HEK293T (cell line): ENCODE results near the gene EIF4G3.

Experiments
- BHLHE40 ChIP-seq: fragments of 450-650 bp; IDR thresholded peaks from 2 replicates; pipeline ENCODE4 v1.6.1; 2016; ENCODE audit warnings: mild to moderate bottlenecking, moderate library complexity, borderline replicate concordance
- CTBP1 ChIP-seq: fragments of 450-650 bp; IDR thresholded peaks from 2 replicates; pipeline ENCODE4 v1.6.1; 2016; ENCODE audit warnings: borderline replicate concordance
- ELF4 ChIP-seq: fragments of 450-650 bp; IDR thresholded peaks from 2 replicates; pipeline ENCODE4 v1.6.1; 2017; ENCODE audit warnings: antibody characterized with exemption
- FOXA1 ChIP-seq: fragments of 450-650 bp; IDR thresholded peaks from 2 replicates; pipeline ENCODE4 v1.6.1; 2016; ENCODE audit warnings: mild to moderate bottlenecking
- FOXK2 ChIP-seq: fragments of 450-650 bp; IDR thresholded peaks from 2 replicates; pipeline ENCODE4 v1.6.1; 2016; ENCODE audit warnings: mild to moderate bottlenecking
- FOXM1 ChIP-seq: fragments of 450-650 bp; IDR thresholded peaks from 2 replicates; pipeline ENCODE4 v1.6.1; 2017; ENCODE audit warnings: mild to moderate bottlenecking, borderline replicate concordance
- HDGF ChIP-seq: fragments of 450-650 bp; IDR thresholded peaks from 2 replicates; pipeline ENCODE4 v1.6.1; 2017; ENCODE audit warnings: antibody characterized with exemption, borderline replicate concordance
- L3MBTL2 ChIP-seq: fragments of 450-650 bp; conservative IDR thresholded peaks from 2 replicates; pipeline ENCODE4 v1.6.1; 2016; ENCODE audit warnings: mild to moderate bottlenecking
- LEF1 ChIP-seq: fragments of 450-650 bp; IDR thresholded peaks from 2 replicates; pipeline ENCODE4 v1.6.1; 2017; ENCODE audit warnings: mild to moderate bottlenecking, borderline replicate concordance
- NFRKB ChIP-seq: fragments of 450-650 bp; IDR thresholded peaks from 2 replicates; pipeline ENCODE4 v1.6.1; 2016; ENCODE audit warnings: mild to moderate bottlenecking, moderate library complexity
- PKNOX1 ChIP-seq: fragments of 450-650 bp; IDR thresholded peaks from 2 replicates; pipeline ENCODE4 v1.6.1; 2016
- SP1 ChIP-seq: fragments of 450-650 bp; IDR thresholded peaks from 2 replicates; pipeline ENCODE4 v1.6.1; 2017
- SUZ12 ChIP-seq: fragments of 450-650 bp; IDR thresholded peaks from 2 replicates; pipeline ENCODE4 v1.6.1; 2016; ENCODE audit warnings: mild to moderate bottlenecking
- ZNF384 ChIP-seq: fragments of 450-650 bp; IDR thresholded peaks from 2 replicates; pipeline ENCODE4 v1.6.1; 2016

GRCh38 chr1:21077085-21077484, 99.6 kb downstream of the EIF4G3 start:
- TF ChIP-seq ELF4 = no peak
- TF ChIP-seq BHLHE40 = no peak
- TF ChIP-seq FOXM1 = no peak
- no peak for TF ChIP-seq CTBP1
- no peak for TF ChIP-seq SUZ12
- no peak for TF ChIP-seq FOXA1
- no peak for TF ChIP-seq SP1
- TF ChIP-seq ZNF384 = no peak
- TF ChIP-seq FOXK2 = no peak
- no peak for TF ChIP-seq PKNOX1
- no peak for TF ChIP-seq NFRKB
- no peak for TF ChIP-seq LEF1
- no peak for TF ChIP-seq HDGF
- TF ChIP-seq L3MBTL2 = no peak
